Activated T-cell treated with anti-CD3 and anti-CD28 coated beads, Interleukin-2, amount 50 U/mL, for 24 hours (primary cell): ENCODE results near the gene SELE.
A peak's percentile ranks its signal among the peaks of the same experiment; 100 is the strongest.
"Not testable (repeated sequence)": the region's sequence is repeated elsewhere in the genome, so short reads cannot be mapped to it uniquely, and the experiment has no call there.

Source experiments
- DNase-seq: peaks from one replicate; pipeline ENCODE4 v3.0.0-alpha.2; 2020
- H3K27ac Mint-ChIP-seq: 2 replicates; pipeline ENCODE4 v1.8.0; 2020; ENCODE audit warnings: mild to moderate bottlenecking, mixed read lengths
- H3K27me3 Mint-ChIP-seq: 2 replicates; pipeline ENCODE4 v1.8.0; 2020; ENCODE audit warnings: mixed read lengths
- H3K36me3 Mint-ChIP-seq: 2 replicates; pipeline ENCODE4 v1.8.0; 2020; ENCODE audit warnings: low read depth, mixed read lengths
- H3K4me1 Mint-ChIP-seq: 2 replicates; pipeline ENCODE4 v1.8.0; 2020; ENCODE audit warnings: low read depth, mixed read lengths
- H3K4me3 Mint-ChIP-seq: 2 replicates; pipeline ENCODE4 v1.8.0; 2020; ENCODE audit warnings: mild to moderate bottlenecking, moderate library complexity, mixed read lengths
- H3K9me3 Mint-ChIP-seq: 2 replicates; pipeline ENCODE4 v1.8.0; 2020; ENCODE audit warnings: mixed read lengths

The SELE gene

GRCh38 chr1:169683168-169683567, 50.7 kb downstream of the SELE start:
- not testable (repeated sequence) for H3K36me3 Mint-ChIP-seq, H3K4me3 Mint-ChIP-seq, H3K27me3 Mint-ChIP-seq, DNase-seq, H3K9me3 Mint-ChIP-seq, H3K27ac Mint-ChIP-seq
- H3K4me1 Mint-ChIP-seq, result peaks cover 39% of the 10 kb centered on the region

- H3K9me3 Mint-ChIP-seq, result no peaks in the 10 kb centered on the region
- peaks cover 48% of the 10 kb centered on the region for H3K4me1 Mint-ChIP-seq
- no peak for DNase-seq
- H3K4me3 Mint-ChIP-seq, result peak overlapping the region; percentile 52
- no peaks in the 10 kb centered on the region for H3K36me3 Mint-ChIP-seq
- no peaks in the 10 kb centered on the region for H3K27me3 Mint-ChIP-seq
- H3K27ac Mint-ChIP-seq, result peak overlapping the region; percentile 92
Measured at GRCh38 chr1:169682071-169682470, 51.8 kb downstream of the SELE start.

DNA sequence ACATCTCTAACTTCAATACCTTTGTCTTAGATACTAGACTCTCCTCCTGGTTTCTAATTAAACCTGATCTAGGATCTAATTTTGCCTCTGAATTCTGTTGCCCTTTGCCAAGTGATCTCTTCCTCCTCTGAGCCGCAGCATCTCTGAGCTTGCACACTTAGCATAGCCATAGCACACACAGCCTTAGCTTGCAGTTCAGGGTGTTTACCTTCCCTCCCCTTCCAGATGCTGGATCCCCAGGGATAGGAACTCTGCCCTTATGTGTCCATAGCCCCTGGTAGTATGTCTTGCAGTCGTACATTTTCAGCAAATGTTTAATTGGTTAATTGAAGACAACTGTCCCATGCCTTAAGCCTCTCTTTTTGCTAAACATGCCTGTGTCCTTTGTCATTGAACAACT, 52.7 kb downstream of the SELE start:
- H3K9me3 Mint-ChIP-seq, result no peaks in the 10 kb centered on the region
- H3K27ac Mint-ChIP-seq, result peak overlapping the region; percentile 92
- no peak for DNase-seq
- H3K4me3 Mint-ChIP-seq, result peak overlapping the region; percentile 42
- H3K36me3 Mint-ChIP-seq, result no peaks in the 10 kb centered on the region
- H3K4me1 Mint-ChIP-seq, result peaks cover 57% of the 10 kb centered on the region
- H3K27me3 Mint-ChIP-seq, result no peaks in the 10 kb centered on the region

- Mint-ChIP-seq H3K4me1 (peaks cover 64% of the 10 kb centered on the region), H3K27me3 (no peaks in the 10 kb centered on the region), H3K9me3 (no peaks in the 10 kb centered on the region), H3K27ac (peak overlapping the region; percentile 92), H3K4me3 (peak overlapping the region; percentile 42), H3K36me3 (no peaks in the 10 kb centered on the region)
- no peak for DNase-seq
Measured at GRCh38 chr1:169680377-169681019, 53.4 kb downstream of the SELE start.

GRCh38 chr1:169679692-169680091, 54.2 kb downstream of the SELE start:
- Mint-ChIP-seq H3K27ac (peak overlapping the region; percentile 92), H3K9me3 (no peaks in the 10 kb centered on the region), H3K4me3 (peak overlapping the region; percentile 18), H3K4me1 (peaks cover 65% of the 10 kb centered on the region), H3K27me3 (no peaks in the 10 kb centered on the region), H3K36me3 (no peaks in the 10 kb centered on the region)
- DNase-seq, result no peak

GRCh38 chr1:169676001-169676400, 57.9 kb downstream of the SELE start:
- Mint-ChIP-seq H3K9me3 (peaks cover 7% of the 10 kb centered on the region), H3K36me3 (no peaks in the 10 kb centered on the region), H3K4me3 (no peak overlapping the region), H3K4me1 (peaks cover 57% of the 10 kb centered on the region), H3K27me3 (no peaks in the 10 kb centered on the region), H3K27ac (peak overlapping the region; percentile 58)
- no peak for DNase-seq
